ENCODE data around the gene CDK4. TPM values are rescaled to one million over a fixed set of nuclear protein-coding genes. Genes with fewer than 3 reads are reported as not detected.
A peak's percentile ranks its signal among the peaks of the same experiment; 100 is the strongest.

The CDK4 gene
- total and polyA plus RNA-seq, 2 of the 13 experiments (the other 11 are each of a cell fraction or from before 2014, with no cell fraction given) = 191 to 209 TPM

GRCh38 chr12:57741844-57742738 is 10.0 kb downstream of the CDK4 start (continued):
- no peak for TF ChIP-seq ZNF788 (CRISPR knock-in tag; IDR thresholded peaks at IDR 0.05; ENCODE audit: borderline replicate concordance)
- TF ChIP-seq TAF1 (CRISPR knock-in tag; IDR thresholded peaks at IDR 0.05) = 0 out of 2 replicates have a peak, but pooled peaks have one; percentile 9
- no peak for TF ChIP-seq GABPA (IDR thresholded peaks at IDR 0.05; ENCODE audit: low read depth, low read length)
- TF ChIP-seq GABPA (CRISPR knock-in tag; IDR thresholded peaks at IDR 0.05; ENCODE audit: low read depth) = peak; percentile 53; the same call in 1 of the 2 replicates
- TF ChIP-seq ZSCAN29 (CRISPR knock-in tag; conservative IDR thresholded peaks at IDR 0.05) = no peak
- TF ChIP-seq ZFX (CRISPR knock-in tag; IDR thresholded peaks at IDR 0.05; ENCODE audit: low read depth) = peak; percentile 29; the same call in 1 of the 2 replicates
- TF ChIP-seq ARID4A (CRISPR knock-in tag; IDR thresholded peaks at IDR 0.05; ENCODE audit: borderline replicate concordance) = peak; percentile 20; the same call in 1 of the 2 replicates
- no peak for TF ChIP-seq ELF1 (CRISPR knock-in tag; IDR thresholded peaks at IDR 0.05)
- TF ChIP-seq CENPT (CRISPR knock-in tag; IDR thresholded peaks at IDR 0.05; ENCODE audit: low read depth) = no peak
- TF ChIP-seq HOXA5 (CRISPR knock-in tag; IDR thresholded peaks at IDR 0.05) = no peak
- no peak for TF ChIP-seq NCOA2 (CRISPR knock-in tag; IDR thresholded peaks at IDR 0.05)
- peak; percentile 45 for TF ChIP-seq ZNF687 (CRISPR knock-in tag; IDR thresholded peaks at IDR 0.05)
- TF ChIP-seq TEAD3 (CRISPR knock-in tag; optimal IDR thresholded peaks at IDR 0.05; ENCODE audit: borderline replicate concordance) = no peak
- TF ChIP-seq ZBTB7A (CRISPR knock-in tag; IDR thresholded peaks at IDR 0.05) = no peak
- no peak for TF ChIP-seq HOXA9 (CRISPR knock-in tag; IDR thresholded peaks at IDR 0.05; ENCODE audit: borderline replicate concordance)
- TF ChIP-seq, protein P1, sequence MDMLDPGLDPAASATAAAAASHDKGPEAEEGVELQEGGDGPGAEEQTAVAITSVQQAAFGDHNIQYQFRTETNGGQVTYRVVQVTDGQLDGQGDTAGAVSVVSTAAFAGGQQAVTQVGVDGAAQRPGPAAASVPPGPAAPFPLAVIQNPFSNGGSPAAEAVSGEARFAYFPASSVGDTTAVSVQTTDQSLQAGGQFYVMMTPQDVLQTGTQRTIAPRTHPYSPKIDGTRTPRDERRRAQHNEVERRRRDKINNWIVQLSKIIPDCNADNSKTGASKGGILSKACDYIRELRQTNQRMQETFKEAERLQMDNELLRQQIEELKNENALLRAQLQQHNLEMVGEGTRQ (IDR thresholded peaks at IDR 0.05; ENCODE audit: low read depth, low read length) = no peak
- TF ChIP-seq, protein P1 (CRISPR knock-in tag; IDR thresholded peaks at IDR 0.05; ENCODE audit: borderline replicate concordance) = no peak
- TF ChIP-seq ZNF672 (CRISPR knock-in tag; IDR thresholded peaks at IDR 0.05) = no peak
- no peak for TF ChIP-seq ZNF543 (CRISPR knock-in tag; IDR thresholded peaks at IDR 0.05)
- TF ChIP-seq ZNF607 (CRISPR knock-in tag; IDR thresholded peaks at IDR 0.05; ENCODE audit: borderline replicate concordance) = no peak
